Naive thymus-derived CD4-positive, alpha-beta T cell (primary cell): ENCODE results near the gene ULK2. TPM values are rescaled to one million over a fixed set of nuclear protein-coding genes. Genes with fewer than 3 reads are reported as not detected.

ENCODE experiments used
- ATAC-seq: fragments of 150-1000 bp; cut with Tn5 transposase; 2 replicates; pipeline ENCODE4 v1.10.0; 2021; ENCODE audit warnings: mild to moderate bottlenecking, moderate library complexity
- CTCF ChIA-PET: fragments of 350-600 bp; sonication (Branson Sonifier 250); formaldehyde crosslinking; loops from one replicate; lab custom pipeline; 2021; ENCODE audit warnings: antibody characterized with exemption; lab: Charles Lee
- POLR2A ChIA-PET: fragments of 350-600 bp; sonication (Branson Sonifier 250); formaldehyde crosslinking; loops from one replicate; lab custom pipeline; 2021; ENCODE audit warnings: antibody characterized with exemption, inconsistent platforms; lab: Charles Lee
- DNase-seq, 9 donors: peaks; one replicate each; pipeline versions ENCODE4 v3.0.0 to v3.0.0-alpha.2; 2020 to 2022; ENCODE audit warnings: mixed read lengths in 1 of 9
- H3K27ac ChIP-seq: one replicate; pipeline ENCODE4 v1.7.0; 2013; ENCODE audit warnings: mild to moderate bottlenecking, low read depth, low read length, moderate library complexity
- H3K27me3 ChIP-seq, 2 donors: one replicate each; pipeline ENCODE4 v1.7.0; 2013; ENCODE audit warnings: low read length in 2 of 2, mild to moderate bottlenecking in 2 of 2, moderate library complexity in 2 of 2; ENCODE audit not compliant: control insufficient read depth in 2 of 2, insufficient read depth in 2 of 2
- H3K36me3 ChIP-seq, 3 experiments: 1 replicate in 2 of 3; 2 replicates in 1 of 3; pipeline ENCODE4 v1.7.0; 2013; ENCODE audit warnings: low read length in 3 of 3, mild to moderate bottlenecking in 3 of 3, moderate library complexity in 1 of 3; ENCODE audit not compliant: insufficient read depth in 3 of 3, control insufficient read depth in 2 of 3
- H3K4me1 ChIP-seq, 2 donors: one replicate each; pipeline ENCODE4 v1.7.0; 2013; ENCODE audit warnings: low read length in 2 of 2, mild to moderate bottlenecking in 2 of 2, moderate library complexity in 1 of 2; ENCODE audit not compliant: control insufficient read depth in 2 of 2, insufficient read depth in 2 of 2
- H3K4me3 ChIP-seq: 2 replicates; pipeline ENCODE4 v1.7.0; 2013; ENCODE audit warnings: mild to moderate bottlenecking, low read length
- H3K9me3 ChIP-seq, 3 experiments: 1 replicate in 2 of 3; 2 replicates in 1 of 3; pipeline ENCODE4 v1.7.0; 2013; ENCODE audit warnings: low read length in 3 of 3; ENCODE audit not compliant: control insufficient read depth in 2 of 3
- H3K27ac Mint-ChIP-seq, 9 donors: one replicate each; pipeline ENCODE4 v1.8.0; 2020 to 2022; ENCODE audit warnings: mixed read lengths in 9 of 9, mild to moderate bottlenecking in 8 of 9, moderate library complexity in 5 of 9, inconsistent platforms in 2 of 9
- H3K27me3 Mint-ChIP-seq, 5 donors: one replicate each; pipeline ENCODE4 v1.8.0; 2021 to 2022; ENCODE audit warnings: mixed read lengths in 5 of 5, mild to moderate bottlenecking in 1 of 5
- H3K36me3 Mint-ChIP-seq, 5 donors: one replicate each; pipeline ENCODE4 v1.8.0; 2020 to 2022; ENCODE audit warnings: mixed read lengths in 5 of 5, mild to moderate bottlenecking in 3 of 5, inconsistent platforms in 1 of 5
- H3K4me1 Mint-ChIP-seq, 7 donors: one replicate each; pipeline ENCODE4 v1.8.0; 2020 to 2022; ENCODE audit warnings: mixed read lengths in 7 of 7, mild to moderate bottlenecking in 3 of 7, inconsistent platforms in 1 of 7
- H3K4me3 Mint-ChIP-seq, 10 donors: one replicate each; pipeline ENCODE4 v1.8.0; 2020 to 2022; ENCODE audit warnings: mild to moderate bottlenecking in 10 of 10, mixed read lengths in 10 of 10, moderate library complexity in 6 of 10, inconsistent platforms in 2 of 10
- H3K9me3 Mint-ChIP-seq, 11 donors: one replicate each; pipeline ENCODE4 v1.8.0; 2020 to 2022; ENCODE audit warnings: mixed read lengths in 11 of 11, mild to moderate bottlenecking in 4 of 11, inconsistent platforms in 1 of 11, moderate library complexity in 1 of 11
- intact Hi-C, 2 donors: fragments of 100-400 bp; cut with micrococcal nuclease; formaldehyde crosslinking; loops; one replicate each; pipeline ENCODE4 v1.15.1; 2023
- polyA plus RNA-seq, 2 donors: library from polyadenylated mRNA; unstranded; fragments of 300-500 nt; fragmentation: Illumina TruSeq; gene quantifications; one replicate each; pipeline ENCODE4 v1.2.3, GENCODE V29; 2021
- total RNA-seq, 6 experiments: library from RNA in 5 of 6; stranded (reverse) in 5 of 6; gene quantifications; 1 replicate in 5 of 6; 2 replicates in 1 of 6; pipeline ENCODE4 v1.2.3 and lab custom pipeline; 2021 to 2026

ULK2 gene
- total and polyA plus RNA-seq, 7 experiments from 2014 or later = 7.3 to 21.2 (median 14.3) TPM

DNA sequence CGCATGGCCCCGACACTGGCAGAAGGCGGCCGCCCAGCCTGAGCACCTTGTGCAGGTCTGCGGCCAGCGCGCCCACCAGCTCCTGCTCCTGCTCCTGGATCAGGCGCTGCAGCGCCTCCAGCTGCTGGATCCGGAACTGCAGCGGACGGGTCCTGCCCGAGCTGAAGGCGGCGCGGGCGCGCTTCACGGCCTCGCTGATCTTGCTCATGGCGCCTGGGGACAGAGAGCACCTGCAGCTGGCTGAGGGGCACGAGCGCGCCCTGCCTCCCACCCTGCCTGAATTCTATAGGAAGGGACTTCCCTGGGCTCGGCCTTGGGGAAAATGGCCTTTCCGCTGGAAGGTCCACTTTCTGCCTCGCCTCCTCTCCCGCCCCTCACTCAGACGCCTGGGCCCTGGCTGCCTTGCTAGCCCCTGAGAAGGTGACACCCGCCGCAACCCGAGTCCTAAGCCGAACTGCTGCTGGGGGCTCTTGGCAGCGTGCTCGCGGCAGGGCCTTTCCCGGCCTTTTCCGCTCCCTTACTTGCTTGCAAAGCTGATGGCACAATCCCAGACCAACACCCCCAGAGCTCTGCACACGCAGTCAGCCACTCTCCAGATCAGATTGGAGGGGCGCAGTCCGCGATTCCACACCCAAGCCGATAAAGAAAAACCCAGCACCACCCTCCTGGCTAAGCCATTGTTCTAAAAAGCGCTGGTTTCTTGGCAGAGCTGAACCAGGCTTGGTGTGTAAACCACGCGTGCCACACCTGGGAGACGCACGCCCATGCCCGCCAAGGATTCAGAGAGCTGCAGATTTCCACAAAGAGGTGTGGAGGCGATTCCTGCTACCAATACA lies 122.6 kb downstream of the ULK2 start:
- ChIA-PET CTCF (interaction anchor here (0.6 to 1.7 kb wide), 10 partner anchors 9 to 232 kb away, joined by 3 to 11 read pairs (median 3); partner anchors contain the start of gene ALDH3A2), POLR2A (interaction anchor here (0.6 to 1.6 kb wide), 3 partner anchors 20 to 230 kb away, joined by 3 to 12 read pairs (median 3); partner anchors contain the start of gene ALDH3A2)
- H3K27me3 ChIP-seq = no peaks in the 10 kb centered on the region
- peak; percentile 95 for ATAC-seq
- Mint-ChIP-seq H3K27ac (peak overlapping the region in 2 of 9 donors; percentile 40 to 67), H3K4me1 (peaks cover 0 to 10% (median 0%) of the 10 kb centered on the region in 7 donors), H3K27me3 (peaks cover 0 to 7% (median 0%) of the 10 kb centered on the region in 5 donors), H3K9me3 (no peaks in the 10 kb centered on the region), H3K36me3 (no peaks in the 10 kb centered on the region), H3K4me3 (peak overlapping the region; percentile 36 to 78 (median 66))
- H3K36me3 ChIP-seq = no peaks in the 10 kb centered on the region
- H3K4me1 ChIP-seq = peaks cover 0 to 5% of the 10 kb centered on the region in 2 donors
- intact Hi-C loops = loop anchor here (1.0 to 5.0 kb wide), 3 partner anchors 22 to 233 kb away; no protein-coding TSS in a partner anchor
- H3K4me3 ChIP-seq = peak overlapping the region; percentile 27
- DNase-seq = peak; percentile 73 to 91 (median 84)
- no peaks in the 10 kb centered on the region for H3K9me3 ChIP-seq
- no peak overlapping the region for H3K27ac ChIP-seq

DNA sequence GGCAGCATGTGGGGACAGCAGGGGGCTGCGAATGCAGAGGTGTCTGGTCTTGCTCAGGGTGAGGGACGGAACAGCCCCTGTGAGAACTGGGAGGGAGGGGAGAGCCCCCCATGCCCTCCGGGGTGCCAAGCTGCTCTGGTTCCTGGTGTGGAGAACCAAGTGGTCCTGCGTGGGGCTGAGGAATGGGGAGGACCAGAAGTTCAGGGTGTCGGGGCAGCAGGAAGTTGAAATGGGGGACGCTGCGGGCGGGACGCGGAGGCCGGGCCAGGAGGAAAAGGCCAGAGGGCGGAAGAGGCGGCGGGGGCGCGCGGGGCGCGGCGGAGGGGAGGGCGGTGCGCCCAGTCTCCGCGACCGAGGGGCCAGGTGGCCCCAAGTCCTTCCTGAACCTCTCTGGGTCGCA lies 123.2 kb downstream of the ULK2 start:
- ATAC-seq = peak; percentile 2
- peak in 1 of 9 donors; percentile 12 for DNase-seq
- Mint-ChIP-seq H3K27me3 (peaks cover 0 to 6% (median 0%) of the 10 kb centered on the region in 5 donors), H3K4me1 (peaks cover 0 to 10% (median 0%) of the 10 kb centered on the region in 7 donors), H3K4me3 (peak overlapping the region; percentile 45 to 82 (median 76)), H3K27ac (no peak overlapping the region), H3K9me3 (no peaks in the 10 kb centered on the region), H3K36me3 (no peaks in the 10 kb centered on the region)
- ChIA-PET CTCF (interaction anchor here (1.0 to 1.7 kb wide), 5 partner anchors 18 to 231 kb away, joined by 3 to 11 read pairs (median 5); no protein-coding TSS in a partner anchor), POLR2A (interaction anchor here (0.9 to 1.6 kb wide), 2 partner anchors 96 to 230 kb away, joined by 3 to 12 read pairs; partner anchors contain the start of gene ALDH3A2)
- H3K27me3 ChIP-seq = no peaks in the 10 kb centered on the region
- H3K36me3 ChIP-seq = no peaks in the 10 kb centered on the region
- no peaks in the 10 kb centered on the region for H3K9me3 ChIP-seq
- H3K27ac ChIP-seq = no peak overlapping the region
- H3K4me1 ChIP-seq = peaks cover 0 to 5% of the 10 kb centered on the region in 2 donors
- intact Hi-C loops = loop anchor here in 1 of 2 donors (2.0 kb wide), 1 partner anchor 22 kb away; no protein-coding TSS in a partner anchor
- H3K4me3 ChIP-seq = no peak overlapping the region

DNA sequence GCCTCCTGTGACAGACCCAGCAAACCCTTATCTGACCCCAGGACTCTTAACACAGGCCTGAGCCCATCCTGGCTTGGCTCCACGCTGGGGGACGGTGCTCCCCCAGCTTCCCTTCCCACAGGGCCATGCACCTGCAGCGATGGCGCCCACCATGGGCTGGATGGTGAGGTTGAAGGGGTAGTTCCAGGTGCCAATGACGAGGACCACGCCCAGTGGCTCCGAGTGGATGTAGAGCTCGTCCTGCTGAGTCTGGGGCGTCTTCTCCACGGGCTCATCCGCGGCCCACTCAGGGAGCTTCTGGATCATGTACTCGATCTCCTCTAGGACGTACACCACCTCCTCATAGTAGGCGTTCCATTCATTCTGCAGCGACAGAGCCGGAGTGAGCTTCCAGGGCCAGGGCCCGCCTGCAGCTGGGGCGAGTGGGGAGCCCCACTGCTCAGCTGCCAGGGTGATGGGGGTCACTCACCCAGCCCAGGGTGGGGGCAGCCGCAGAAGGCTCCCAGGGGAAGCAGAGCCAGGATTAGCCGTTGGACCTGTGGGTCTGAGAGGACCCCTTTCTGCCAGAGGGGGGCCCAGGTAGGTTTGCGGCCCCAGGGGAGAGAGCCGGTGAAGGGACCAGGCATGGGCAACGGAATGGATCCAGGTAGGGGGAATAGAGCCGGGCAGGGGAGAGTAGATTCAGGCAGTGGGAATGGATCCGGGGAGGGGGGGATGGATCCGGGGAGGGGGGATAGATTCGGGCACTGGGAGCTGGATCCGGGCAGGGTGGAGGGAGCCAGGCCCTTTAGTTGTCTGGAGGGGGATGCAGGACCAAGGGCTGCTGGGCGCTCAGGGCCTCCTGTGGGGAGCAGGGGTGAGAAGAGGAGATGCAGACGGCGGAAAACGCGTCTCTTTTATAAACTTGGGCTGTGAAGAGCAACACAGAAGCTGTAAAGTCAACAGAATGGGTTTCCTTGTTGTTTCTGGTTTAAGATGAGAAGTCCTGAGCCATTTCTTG lies 124.3 kb downstream of the ULK2 start:
- Histone ChIP-seq H3K27me3 (no peaks in the 10 kb centered on the region), H3K9me3 (no peaks in the 10 kb centered on the region), H3K36me3 (no peaks in the 10 kb centered on the region), H3K4me1 (peaks cover 0 to 5% of the 10 kb centered on the region in 2 donors), H3K27ac (no peak overlapping the region), H3K4me3 (no peak overlapping the region)
- Mint-ChIP-seq H3K4me3 (peak overlapping the region in 8 of 10 donors; percentile 32 to 82 (median 58)), H3K4me1 (peaks cover 0 to 10% (median 0%) of the 10 kb centered on the region in 7 donors), H3K27ac (no peak overlapping the region), H3K36me3 (no peaks in the 10 kb centered on the region), H3K9me3 (no peaks in the 10 kb centered on the region), H3K27me3 (peaks cover 0 to 3% (median 0%) of the 10 kb centered on the region in 5 donors)
- POLR2A ChIA-PET = interaction anchor here (0.6 kb wide), 1 partner anchor 376 kb away, joined by 4 read pairs; no protein-coding TSS in a partner anchor
- no peak for DNase-seq
- no peak for ATAC-seq
- CTCF ChIA-PET = interaction anchor here (0.7 to 2.1 kb wide), 6 partner anchors 10 to 231 kb away, joined by 3 to 6 read pairs (median 4); no protein-coding TSS in a partner anchor
- intact Hi-C loops = loop anchor here in 1 of 2 donors (2.0 kb wide), 1 partner anchor 23 kb away; no protein-coding TSS in a partner anchor

DNA sequence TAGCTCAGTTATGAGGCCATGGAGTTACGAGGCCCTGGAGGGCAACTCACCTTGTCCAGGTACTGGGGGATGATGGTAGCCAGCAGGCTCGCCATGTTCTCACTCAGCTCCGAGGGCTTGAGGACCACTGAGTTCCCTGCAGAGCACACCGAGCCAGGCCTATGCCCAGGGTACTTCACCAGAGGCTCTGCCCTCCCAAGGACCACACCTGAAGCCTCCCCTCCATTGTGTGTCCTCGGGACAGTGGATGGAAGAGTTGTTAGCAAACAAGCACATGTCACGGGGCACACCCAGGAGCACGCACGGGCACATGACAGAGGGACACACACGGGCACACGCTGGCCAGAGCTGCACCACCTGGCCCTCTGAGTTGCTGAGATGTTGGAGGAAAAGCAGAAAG lies 125.2 kb downstream of the ULK2 start:
- no peaks in the 10 kb centered on the region for H3K9me3 Mint-ChIP-seq
- Histone ChIP-seq H3K27me3 (no peaks in the 10 kb centered on the region), H3K4me3 (no peak overlapping the region), H3K9me3 (no peaks in the 10 kb centered on the region), H3K4me1 (peaks cover 0 to 5% of the 10 kb centered on the region in 2 donors), H3K36me3 (no peaks in the 10 kb centered on the region), H3K27ac (no peak overlapping the region)
- peaks cover 0 to 10% (median 0%) of the 10 kb centered on the region in 7 donors for H3K4me1 Mint-ChIP-seq
- peak overlapping the region in 5 of 10 donors; percentile 27 to 81 (median 45) for H3K4me3 Mint-ChIP-seq
- no peaks in the 10 kb centered on the region for H3K36me3 Mint-ChIP-seq
- DNase-seq (no peak), ATAC-seq (no peak)
- H3K27me3 Mint-ChIP-seq = peaks cover 0 to 3% (median 0%) of the 10 kb centered on the region in 5 donors
- H3K27ac Mint-ChIP-seq = peak overlapping the region in 1 of 9 donors; percentile 48
- intact Hi-C loops = no loop called here
- ChIA-PET CTCF (interaction anchor here (1.1 to 2.1 kb wide), 3 partner anchors 10 to 231 kb away, joined by 4 to 6 read pairs (median 4); no protein-coding TSS in a partner anchor), POLR2A (interaction anchor here (0.9 kb wide), 1 partner anchor 94 kb away, joined by 3 read pairs; the partner anchor contains the start of gene ALDH3A2)

DNA sequence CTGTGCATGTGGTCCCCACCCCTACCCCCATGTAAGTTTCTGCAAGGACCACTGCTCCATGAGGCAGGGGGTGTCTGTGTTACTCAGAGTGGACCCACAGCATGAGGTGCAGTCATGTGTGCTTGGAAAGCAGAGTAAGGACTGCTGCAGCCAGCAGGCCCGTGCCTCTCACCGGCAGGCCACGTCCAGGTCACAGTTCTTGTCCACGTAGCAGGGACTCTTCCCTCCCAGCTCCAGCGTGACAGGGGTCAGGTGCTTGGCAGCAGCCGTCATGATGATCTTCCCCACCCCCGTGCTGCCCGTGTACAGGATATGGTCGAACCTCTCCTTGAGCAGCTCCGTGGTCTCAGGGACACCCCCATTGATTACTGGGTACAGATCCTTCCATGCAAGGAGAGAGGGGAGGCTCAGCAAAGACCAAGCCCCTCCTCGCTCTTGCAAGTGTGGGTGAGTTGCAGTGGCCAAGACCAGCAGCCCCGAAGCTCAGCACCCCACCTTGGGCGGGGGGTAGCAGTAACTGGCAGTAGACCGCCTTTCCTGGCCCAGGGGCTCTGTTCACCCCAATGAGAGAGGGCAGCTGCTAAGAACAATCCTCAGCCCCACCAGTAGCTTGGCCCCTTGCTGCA lies 125.8 kb downstream of the ULK2 start:
- Mint-ChIP-seq H3K4me3 (peak overlapping the region in 1 of 10 donors; percentile 57), H3K9me3 (no peaks in the 10 kb centered on the region), H3K27me3 (peaks cover 0 to 3% (median 0%) of the 10 kb centered on the region in 5 donors), H3K27ac (peak overlapping the region in 1 of 9 donors; percentile 48), H3K4me1 (peaks cover 0 to 10% (median 0%) of the 10 kb centered on the region in 7 donors), H3K36me3 (no peaks in the 10 kb centered on the region)
- no peak overlapping the region for H3K4me3 ChIP-seq
- CTCF ChIA-PET = interaction anchor here (1.7 to 2.1 kb wide), 3 partner anchors 9 to 14 kb away, joined by 4 to 6 read pairs (median 4); no protein-coding TSS in a partner anchor
- intact Hi-C loops = no loop called here
- ATAC-seq (no peak), DNase-seq (no peak)
- POLR2A ChIA-PET = interaction anchor here (0.9 kb wide), 1 partner anchor 93 kb away, joined by 3 read pairs; the partner anchor contains the start of gene ALDH3A2
- H3K27ac ChIP-seq = no peak overlapping the region
- no peaks in the 10 kb centered on the region for H3K9me3 ChIP-seq
- no peaks in the 10 kb centered on the region for H3K27me3 ChIP-seq
- H3K4me1 ChIP-seq = peaks cover 0 to 5% of the 10 kb centered on the region in 2 donors
- H3K36me3 ChIP-seq = no peaks in the 10 kb centered on the region
